HCT116 (cell line): ENCODE data around the gene IFI27. TPM values are rescaled to one million over a fixed set of nuclear protein-coding genes. Genes with fewer than 3 reads are reported as not detected.

Experiments
- ATAC-seq: fragments of 200-7000 bp; cut with Tn5 transposase; 2 replicates; pipeline ENCODE4 v1.9.1; 2020; ENCODE audit warnings: mild to moderate bottlenecking, moderate library complexity
- BruUV-seq: library from RNA; stranded (reverse); fragments of 400-500 nt; replicated peaks from 2 replicates; lab custom pipeline; 2021; lab: Mats Ljungman, UMichigan
- CTCF ChIA-PET: fragments of 300-600 bp; sonication (Branson Sonifier 250); formaldehyde crosslinking; loops from one replicate; lab custom pipeline; 2021; ENCODE audit warnings: antibody characterized with exemption; lab: Charles Lee
- POLR2A ChIA-PET: fragments of 300-600, 350-600 bp; sonication (Branson Sonifier 250); formaldehyde crosslinking; loops from one replicate; lab custom pipeline; 2021; ENCODE audit warnings: antibody characterized with exemption; lab: Charles Lee
- RAD21 ChIA-PET, 2 experiments: fragments of 300-600 bp; sonication (Branson Sonifier 250); formaldehyde crosslinking; loops; one replicate each; lab custom pipeline; 2023; ENCODE audit warnings: low total read pairs in 2 of 2; ENCODE audit not compliant: uncharacterized antibody in 2 of 2, unreplicated experiment in 2 of 2, low non-redundant PET in 1 of 2; lab: Charles Lee
- DNase-seq: peaks from one replicate; pipeline ENCODE4 v3.0.0-alpha.2; 2010; ENCODE audit warnings: low read depth, low spot score
- H2AFZ ChIP-seq: fragments of 200-600 bp; shearing (Covaris generic), sonication (generic); 2 replicates; pipeline ENCODE4 v1.6.1; 2017; ENCODE audit warnings: low read depth, mixed run types, mixed read lengths, antibody characterized with exemption, low read length; ENCODE audit not compliant: poor library complexity, severe bottlenecking
- H3K27ac ChIP-seq: 2 replicates; pipeline ENCODE4 v1.5.1; 2012; ENCODE audit warnings: low read depth, low read length
- H3K27me3 ChIP-seq: fragments of 200-600 bp; sonication (generic); 2 replicates; pipeline ENCODE4 v1.6.1; 2016; ENCODE audit warnings: mixed run types, low read length, mixed read lengths; ENCODE audit not compliant: insufficient read depth
- H3K36me3 ChIP-seq, 2 experiments: fragments of 200-500 bp in 1 of 2; fragments of 200-600 bp in 1 of 2; sonication (Bioruptor generic) in 1 of 2; sonication (generic) in 1 of 2; 2 replicates each; pipeline versions ENCODE4 v1.5.1 to v1.6.1; 2014 to 2016; ENCODE audit warnings: low read length in 2 of 2, inconsistent platforms in 1 of 2, mixed read lengths in 1 of 2, mixed run types in 1 of 2; ENCODE audit not compliant: insufficient read depth in 2 of 2, control insufficient read depth in 1 of 2
- H3K4me1 ChIP-seq, 2 experiments: fragments of 200-600 bp in 1 of 2; sonication (generic) in 1 of 2; 2 replicates each; pipeline versions ENCODE4 v1.5.1 to v1.6.1; 2012 to 2017; ENCODE audit warnings: low read length in 2 of 2, inconsistent platforms in 1 of 2, mild to moderate bottlenecking in 1 of 2, mixed read lengths in 1 of 2, mixed run types in 1 of 2, moderate library complexity in 1 of 2; ENCODE audit not compliant: insufficient read depth in 2 of 2, control insufficient read depth in 1 of 2
- H3K4me2 ChIP-seq: fragments of 200-600 bp; sonication (generic); 2 replicates; pipeline ENCODE4 v1.6.1; 2017; ENCODE audit warnings: mixed run types, low read length, mixed read lengths
- H3K4me3 ChIP-seq, 2 experiments: fragments of 200-600 bp in 1 of 2; sonication (generic) in 1 of 2; replicated peaks in 1 of 2; 2 replicates each; pipeline ENCODE4 v1.5.1; 2011 to 2016; ENCODE audit warnings: low read length in 2 of 2, control low read depth in 1 of 2, low read depth in 1 of 2, mild to moderate bottlenecking in 1 of 2, mixed read lengths in 1 of 2, mixed run types in 1 of 2
- H3K79me2 ChIP-seq: fragments of 200-600 bp; sonication (generic); 2 replicates; pipeline ENCODE4 v1.6.1; 2017; ENCODE audit warnings: mild to moderate bottlenecking, mixed run types, low read length, moderate library complexity, mixed read lengths; ENCODE audit not compliant: insufficient read depth
- H3K9ac ChIP-seq: fragments of 200-600 bp; sonication (generic); 2 replicates; pipeline ENCODE4 v1.6.1; 2016; ENCODE audit warnings: low read length, mixed read lengths
- H3K9me2 ChIP-seq: fragments of 200-600 bp; sonication (generic), shearing (Covaris generic); 2 replicates; pipeline ENCODE4 v1.6.1; 2017; ENCODE audit warnings: mixed run types, mild to moderate bottlenecking, moderate library complexity; ENCODE audit not compliant: insufficient read depth
- H3K9me3 ChIP-seq, 2 experiments: fragments of 200-500 bp in 1 of 2; fragments of 200-600 bp in 1 of 2; sonication (Bioruptor generic) in 1 of 2; sonication (generic) in 1 of 2; 2 replicates each; pipeline ENCODE4 v1.6.1; 2014 to 2017; ENCODE audit warnings: low read length in 2 of 2, mixed read lengths in 2 of 2, inconsistent platforms in 1 of 2, low read depth in 1 of 2, mild to moderate bottlenecking in 1 of 2, mixed run types in 1 of 2, moderate library complexity in 1 of 2; ENCODE audit not compliant: control insufficient read depth in 1 of 2, insufficient read depth in 1 of 2
- H4K20me1 ChIP-seq: fragments of 200-600 bp; sonication (generic), shearing (Covaris generic); 2 replicates; pipeline ENCODE4 v1.6.1; 2017; ENCODE audit warnings: mixed run types, mild to moderate bottlenecking, moderate library complexity; ENCODE audit not compliant: insufficient read depth
- ATF3 ChIP-seq: IDR thresholded peaks from 2 replicates; pipeline ENCODE4 v1.6.1; 2012
- CBX3 ChIP-seq: IDR thresholded peaks from 2 replicates; pipeline ENCODE4 v1.6.1; 2012; ENCODE audit warnings: low read depth
- ELF1 ChIP-seq: IDR thresholded peaks from 2 replicates; pipeline ENCODE4 v1.6.1; 2012; ENCODE audit warnings: low read depth, borderline replicate concordance
- EZH2 ChIP-seq: fragments of 200-600 bp; sonication (generic); IDR thresholded peaks from 2 replicates; pipeline ENCODE4 v1.6.1; 2017; ENCODE audit warnings: antibody characterized with exemption, mixed run types
- EZH2phosphoT487 ChIP-seq: fragments of 200-600 bp; IDR thresholded peaks from 2 replicates; pipeline ENCODE4 v1.6.1; 2018; ENCODE audit warnings: antibody characterized with exemption, borderline replicate concordance
- POLR2A ChIP-seq: IDR thresholded peaks from 2 replicates; pipeline ENCODE4 v1.7.0; 2011; ENCODE audit warnings: borderline replicate concordance; ENCODE audit not compliant: insufficient read depth, insufficient read length; ENCODE audit errors: extremely low read depth
- POLR2AphosphoS5 ChIP-seq: IDR thresholded peaks from 2 replicates; pipeline ENCODE4 v1.6.1; 2011; ENCODE audit warnings: mild to moderate bottlenecking, low read depth, low read length, moderate library complexity
- RAD21 ChIP-seq: IDR thresholded peaks from 2 replicates; pipeline ENCODE4 v1.6.1; 2012; ENCODE audit warnings: low read depth, mild to moderate bottlenecking
- REST ChIP-seq: IDR thresholded peaks from 2 replicates; pipeline ENCODE4 v1.6.1; 2012; ENCODE audit warnings: low read depth
- SIN3A ChIP-seq: IDR thresholded peaks from 2 replicates; pipeline ENCODE4 v1.6.1; 2012; ENCODE audit warnings: low read depth
- TCF7L2 ChIP-seq: IDR thresholded peaks from 2 replicates; pipeline ENCODE4 v1.7.0; 2011; ENCODE audit warnings: borderline replicate concordance, inconsistent platforms; ENCODE audit not compliant: insufficient read depth, insufficient read length; ENCODE audit errors: extremely low read depth
- ZFX ChIP-seq: fragments of 450-650 bp; IDR thresholded peaks from 2 replicates; pipeline ENCODE4 v1.6.1; 2017
- ZNF274 ChIP-seq: fragments of 200-500 bp; sonication (Bioruptor generic); IDR thresholded peaks from 2 replicates; pipeline ENCODE4 v1.6.1; 2014; ENCODE audit warnings: mild to moderate bottlenecking, low read depth, low read length, inconsistent platforms
- intact Hi-C: fragments of 100-400 bp; cut with micrococcal nuclease; formaldehyde crosslinking; loops from 2 replicates; pipeline ENCODE4 v1.10.0; 2022
- total RNA-seq: library from RNA; stranded (reverse); gene quantifications from one replicate; pipeline ENCODE4 v1.2.1, GENCODE V29; 2021; ENCODE audit not compliant: unreplicated experiment

Gene IFI27
- total RNA-seq, 1 experiment from 2014 or later = 3.8 TPM

- TF ChIP-seq ZFX = no peak
- no peak for TF ChIP-seq SIN3A
- no peak for TF ChIP-seq POLR2A
- TF ChIP-seq EZH2phosphoT487 = no peak
- TF ChIP-seq TCF7L2 = no peak
- TF ChIP-seq EZH2 = no peak
- ChIA-PET POLR2A (no interaction called here), RAD21 (no interaction called here), CTCF (interaction anchor here (1.6 kb wide), 1 partner anchor 12 kb away, joined by 3 read pairs; no protein-coding TSS in a partner anchor)
- Histone ChIP-seq H3K27ac (no peak overlapping the region), H3K4me3 (no peak overlapping the region), H3K9me2 (no peaks in the 10 kb centered on the region), H3K4me1 (peaks cover 0 to 14% of the 10 kb centered on the region in 2 experiments; a peak in 2 of 4 replicates), H2AFZ (no peak overlapping the region), H3K27me3 (no peaks in the 10 kb centered on the region), H4K20me1 (no peaks in the 10 kb centered on the region), H3K36me3 (no peaks in the 10 kb centered on the region), H3K9me3 (peaks cover 0 to 6% of the 10 kb centered on the region in 2 experiments; a peak in 1 of 4 replicates), H3K9ac (no peak overlapping the region), H3K79me2 (no peaks in the 10 kb centered on the region), H3K4me2 (no peak overlapping the region)
- intact Hi-C loops = no loop called here
- ATAC-seq (no peak), DNase-seq (no peak)
- no TSS peak for BruUV-seq
Observed at GRCh38 chr14:94124582-94125377, 14.2 kb downstream of the IFI27 start.

- POLR2A ChIA-PET = no interaction called here
- ATAC-seq = no peak
- no peak for DNase-seq
- TF ChIP-seq EZH2 (no peak), CBX3 (no peak), EZH2phosphoT487 (no peak), ZNF274 (no peak), RAD21 (no peak), ATF3 (no peak), REST (no peak), POLR2AphosphoS5 (no peak), ELF1 (no peak)
Observed at GRCh38 chr14:94125659-94126418, 15.3 kb downstream of the IFI27 start.

More at GRCh38 chr14:94125659-94126418, 15.3 kb downstream of the IFI27 start:
- H3K9me3 ChIP-seq = no peaks in the 10 kb centered on the region
- no peak overlapping the region for H3K4me2 ChIP-seq
- H3K9me2 ChIP-seq = no peaks in the 10 kb centered on the region
- H3K79me2 ChIP-seq = no peaks in the 10 kb centered on the region
- H3K4me3 ChIP-seq = no peak overlapping the region
- ChIA-PET CTCF (no interaction called here), RAD21 (no interaction called here)
- H3K27ac ChIP-seq = no peak overlapping the region
- H3K27me3 ChIP-seq = no peaks in the 10 kb centered on the region
- BruUV-seq = no TSS peak
- intact Hi-C loops = no loop called here
- H3K9ac ChIP-seq = no peak overlapping the region
- H3K36me3 ChIP-seq = no peaks in the 10 kb centered on the region
- H3K4me1 ChIP-seq = peaks cover 6 to 22% of the 10 kb centered on the region in 2 experiments; a peak in 3 of 4 replicates
- no peaks in the 10 kb centered on the region for H4K20me1 ChIP-seq
- no peak overlapping the region for H2AFZ ChIP-seq
